ENCODE measurements around the gene PLA1A. TPM values are rescaled to one million over a fixed set of nuclear protein-coding genes. Genes with fewer than 3 reads are reported as not detected.
A peak's percentile ranks its signal among the peaks of the same experiment; 100 is the strongest.
"Not testable (repeated sequence)": the region's sequence is repeated elsewhere in the genome, so short reads cannot be mapped to it uniquely, and the experiment has no call there.

Gene PLA1A
- 1.1 TPM in 1 of 2 replicates, not detected in the other for total RNA-seq (ENCODE audit: low replicate concordance)

- TF ChIP-seq CTCF (IDR thresholded peaks at IDR 0.05; ENCODE audit: insufficient read depth, low read length) = no peak
- DNase-seq (ENCODE audit: low read depth) = peak; percentile 27
- no peak within 1 kb of the TSS for H3K4me3 ChIP-seq (ENCODE audit: low read depth, low read length)
These were observed at the start of gene PLA1A for GRCh38 chr3:119597548-119598288. PLA1A (plus strand) TSS chr3:119597885; CDS start chr3:119597914, 29 bp downstream.

GRCh38 chr3:119548341-119548740 is 49.3 kb upstream of the PLA1A start:
- TF ChIP-seq CTCF (IDR thresholded peaks at IDR 0.05; ENCODE audit: insufficient read depth, low read length) = no peak
- no peak overlapping the region for H3K4me3 ChIP-seq (ENCODE audit: low read depth, low read length)
- DNase-seq (ENCODE audit: low read depth) = peak; percentile 27

GRCh38 chr3:119550192-119550910 is 47.3 kb upstream of the PLA1A start:
- no peak for DNase-seq (ENCODE audit: low read depth)
- no peak for TF ChIP-seq CTCF (IDR thresholded peaks at IDR 0.05; ENCODE audit: insufficient read depth, low read length)

GRCh38 chr3:119551598-119551997 is 46.1 kb upstream of the PLA1A start:
- no peak for TF ChIP-seq CTCF (IDR thresholded peaks at IDR 0.05; ENCODE audit: insufficient read depth, low read length)
- no peak overlapping the region for H3K4me3 ChIP-seq (ENCODE audit: low read depth, low read length)
- no peak for DNase-seq (ENCODE audit: low read depth)

More at GRCh38 chr3:119550192-119550910, 47.3 kb upstream of the PLA1A start:
- no peak overlapping the region for H3K4me3 ChIP-seq (ENCODE audit: low read depth, low read length)

- H3K4me3 ChIP-seq (ENCODE audit: low read depth, low read length) = not testable (repeated sequence)
These were observed 44.8 kb upstream of the PLA1A start for GRCh38 chr3:119552928-119553327.

GRCh38 chr3:119553823-119554415 is 43.8 kb upstream of the PLA1A start:
- TF ChIP-seq CTCF (IDR thresholded peaks at IDR 0.05; ENCODE audit: insufficient read depth, low read length) = no peak
- DNase-seq (ENCODE audit: low read depth) = no peak
- H3K4me3 ChIP-seq (ENCODE audit: low read depth, low read length) = no peak overlapping the region

More at GRCh38 chr3:119552928-119553327, 44.8 kb upstream of the PLA1A start:
- DNase-seq (ENCODE audit: low read depth) = not testable (repeated sequence)

GRCh38 chr3:119555309-119555735 is 42.4 kb upstream of the PLA1A start:
- no peak for DNase-seq (ENCODE audit: low read depth)
- H3K4me3 ChIP-seq (ENCODE audit: low read depth, low read length) = no peak overlapping the region
- no peak for TF ChIP-seq CTCF (IDR thresholded peaks at IDR 0.05; ENCODE audit: insufficient read depth, low read length)
